HL-60 (cell line): ENCODE measurements around the gene MAD2L1.

Experiments
- GABPA ChIP-seq: IDR thresholded peaks from 2 replicates; pipeline ENCODE4 v1.6.1; 2012; ENCODE audit warnings: low read depth
- POLR2AphosphoS5 ChIP-seq: IDR thresholded peaks from 2 replicates; pipeline ENCODE4 v1.6.1; 2012; ENCODE audit warnings: low read depth
- SPI1 ChIP-seq: IDR thresholded peaks from 2 replicates; pipeline ENCODE4 v1.6.1; 2012; ENCODE audit warnings: low read depth, mild to moderate bottlenecking, borderline replicate concordance
- TF ChIP-seq, protein P1 (sequence below): IDR thresholded peaks from one replicate; pipeline ENCODE4 v1.5.1; 2011; ENCODE audit warnings: low read length, control low read depth, inconsistent platforms; ENCODE audit not compliant: insufficient read depth
- TF ChIP-seq, protein P2 (sequence below): IDR thresholded peaks from 2 replicates; pipeline ENCODE4 v1.6.1; 2012; ENCODE audit warnings: low read depth; ENCODE audit not compliant: insufficient replicate concordance

DNA sequence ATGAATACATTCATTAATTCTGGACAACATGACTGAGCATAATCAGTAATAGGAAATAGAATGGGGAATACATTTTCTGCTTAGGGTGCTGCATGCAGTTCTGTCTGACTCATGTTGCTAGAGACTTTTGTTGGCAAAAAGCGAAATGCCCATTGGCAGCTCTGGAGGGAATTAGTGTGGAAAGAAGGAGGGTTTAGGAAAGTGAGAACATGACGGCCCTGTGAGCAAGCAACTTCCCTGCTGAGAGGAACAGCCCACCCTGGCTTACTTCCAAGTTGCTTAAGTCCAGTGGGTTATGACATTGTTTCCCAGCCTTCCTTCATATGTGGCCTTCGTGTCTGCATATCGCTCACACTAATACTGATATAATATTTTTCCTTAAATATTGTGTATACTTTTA lies 13.8 kb downstream of the MAD2L1 start:
- TF ChIP-seq, protein P1, sequence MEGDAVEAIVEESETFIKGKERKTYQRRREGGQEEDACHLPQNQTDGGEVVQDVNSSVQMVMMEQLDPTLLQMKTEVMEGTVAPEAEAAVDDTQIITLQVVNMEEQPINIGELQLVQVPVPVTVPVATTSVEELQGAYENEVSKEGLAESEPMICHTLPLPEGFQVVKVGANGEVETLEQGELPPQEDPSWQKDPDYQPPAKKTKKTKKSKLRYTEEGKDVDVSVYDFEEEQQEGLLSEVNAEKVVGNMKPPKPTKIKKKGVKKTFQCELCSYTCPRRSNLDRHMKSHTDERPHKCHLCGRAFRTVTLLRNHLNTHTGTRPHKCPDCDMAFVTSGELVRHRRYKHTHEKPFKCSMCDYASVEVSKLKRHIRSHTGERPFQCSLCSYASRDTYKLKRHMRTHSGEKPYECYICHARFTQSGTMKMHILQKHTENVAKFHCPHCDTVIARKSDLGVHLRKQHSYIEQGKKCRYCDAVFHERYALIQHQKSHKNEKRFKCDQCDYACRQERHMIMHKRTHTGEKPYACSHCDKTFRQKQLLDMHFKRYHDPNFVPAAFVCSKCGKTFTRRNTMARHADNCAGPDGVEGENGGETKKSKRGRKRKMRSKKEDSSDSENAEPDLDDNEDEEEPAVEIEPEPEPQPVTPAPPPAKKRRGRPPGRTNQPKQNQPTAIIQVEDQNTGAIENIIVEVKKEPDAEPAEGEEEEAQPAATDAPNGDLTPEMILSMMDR: no peak
- TF ChIP-seq, protein P2, sequence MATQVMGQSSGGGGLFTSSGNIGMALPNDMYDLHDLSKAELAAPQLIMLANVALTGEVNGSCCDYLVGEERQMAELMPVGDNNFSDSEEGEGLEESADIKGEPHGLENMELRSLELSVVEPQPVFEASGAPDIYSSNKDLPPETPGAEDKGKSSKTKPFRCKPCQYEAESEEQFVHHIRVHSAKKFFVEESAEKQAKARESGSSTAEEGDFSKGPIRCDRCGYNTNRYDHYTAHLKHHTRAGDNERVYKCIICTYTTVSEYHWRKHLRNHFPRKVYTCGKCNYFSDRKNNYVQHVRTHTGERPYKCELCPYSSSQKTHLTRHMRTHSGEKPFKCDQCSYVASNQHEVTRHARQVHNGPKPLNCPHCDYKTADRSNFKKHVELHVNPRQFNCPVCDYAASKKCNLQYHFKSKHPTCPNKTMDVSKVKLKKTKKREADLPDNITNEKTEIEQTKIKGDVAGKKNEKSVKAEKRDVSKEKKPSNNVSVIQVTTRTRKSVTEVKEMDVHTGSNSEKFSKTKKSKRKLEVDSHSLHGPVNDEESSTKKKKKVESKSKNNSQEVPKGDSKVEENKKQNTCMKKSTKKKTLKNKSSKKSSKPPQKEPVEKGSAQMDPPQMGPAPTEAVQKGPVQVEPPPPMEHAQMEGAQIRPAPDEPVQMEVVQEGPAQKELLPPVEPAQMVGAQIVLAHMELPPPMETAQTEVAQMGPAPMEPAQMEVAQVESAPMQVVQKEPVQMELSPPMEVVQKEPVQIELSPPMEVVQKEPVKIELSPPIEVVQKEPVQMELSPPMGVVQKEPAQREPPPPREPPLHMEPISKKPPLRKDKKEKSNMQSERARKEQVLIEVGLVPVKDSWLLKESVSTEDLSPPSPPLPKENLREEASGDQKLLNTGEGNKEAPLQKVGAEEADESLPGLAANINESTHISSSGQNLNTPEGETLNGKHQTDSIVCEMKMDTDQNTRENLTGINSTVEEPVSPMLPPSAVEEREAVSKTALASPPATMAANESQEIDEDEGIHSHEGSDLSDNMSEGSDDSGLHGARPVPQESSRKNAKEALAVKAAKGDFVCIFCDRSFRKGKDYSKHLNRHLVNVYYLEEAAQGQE: no peak
- TF ChIP-seq POLR2AphosphoS5 (no peak), GABPA (no peak), SPI1 (peak; percentile 5; the same call in 1 of the 2 replicates)
